Aorta (tissue), 5 donors: Measurements from ENCODE around the gene KIF3A. TPM values are rescaled to one million over a fixed set of nuclear protein-coding genes. Genes with fewer than 3 reads are reported as not detected.

Source experiments
- ATAC-seq: fragments of 200-7000 bp; cut with Tn5 transposase; one replicate; pipeline ENCODE4 v1.9.1; 2022; ENCODE audit warnings: moderate library complexity; ENCODE audit not compliant: low FRiP score
- DNase-seq, 2 donors: peaks; one replicate each; pipeline ENCODE4 v3.0.0-alpha.2; 2020
- H3K27ac ChIP-seq, 2 donors: one replicate each; pipeline ENCODE4 v1.5.1; 2013; ENCODE audit warnings: low read length in 2 of 2, mild to moderate bottlenecking in 2 of 2, moderate library complexity in 2 of 2, control low read depth in 1 of 2, inconsistent platforms in 1 of 2, low read depth in 1 of 2
- H3K27me3 ChIP-seq, 2 donors: one replicate each; pipeline ENCODE4 v1.6.1; 2013; ENCODE audit warnings: control low read depth in 1 of 2, low read length in 1 of 2, mild to moderate bottlenecking in 1 of 2, moderate library complexity in 1 of 2; ENCODE audit not compliant: insufficient read depth in 2 of 2, control insufficient read depth in 1 of 2
- H3K36me3 ChIP-seq, 2 donors: one replicate each; pipeline ENCODE4 v1.6.1; 2013; ENCODE audit warnings: control low read depth in 1 of 2, low read length in 1 of 2, mild to moderate bottlenecking in 1 of 2; ENCODE audit not compliant: insufficient read depth in 2 of 2, control insufficient read depth in 1 of 2
- H3K4me1 ChIP-seq, 2 donors: one replicate each; pipeline ENCODE4 v1.6.1; 2013; ENCODE audit warnings: low read length in 2 of 2, control low read depth in 1 of 2, mild to moderate bottlenecking in 1 of 2, moderate library complexity in 1 of 2; ENCODE audit not compliant: insufficient read depth in 2 of 2, control insufficient read depth in 1 of 2
- H3K4me3 ChIP-seq, 2 donors: one replicate each; pipeline ENCODE4 v1.5.1; 2013; ENCODE audit warnings: low read length in 2 of 2, control low read depth in 1 of 2, mild to moderate bottlenecking in 1 of 2
- H3K9me3 ChIP-seq: one replicate; pipeline ENCODE4 v1.6.1; 2013; ENCODE audit warnings: mild to moderate bottlenecking, low read length; ENCODE audit not compliant: control insufficient read depth
- WGBS, 2 donors: extraction: QIAGEN DNeasy Blood & Tissue Kit; methylation state at CpG; one replicate each; pipeline ENCODE4 v1.1.7; 2013; 5-methylcytosine and 5-hydroxymethylcytosine counted together
- intact Hi-C, 2 donors: fragments of 100-400 bp; cut with DNase I; formaldehyde crosslinking; loops; one replicate each; pipeline versions ENCODE4 v1.14.2 to v1.15.0; 2022
- polyA plus RNA-seq, 2 donors: library from polyadenylated mRNA; stranded (reverse); fragments of 200-250 nt; gene quantifications; one replicate each; pipeline ENCODE4 v1.2.3, GENCODE V29; 2013
- total RNA-seq, 2 donors: library from RNA; stranded (reverse); fragmentation: NEBNext Ultra II Directional; extraction: Animal tissue kit (Norgen Biotek cat#: 25700); gene quantifications; one replicate each; pipeline ENCODE4 v1.2.1, GENCODE V29; 2021
- donor health status: healthy with polysubstance abuse.
- donor health status: Bipolar disorder and iron deficiency.
- donor health status: DM: no; HTN: no; CAD: no.
- donor health status: DM: no; HTN: no; CAD: no.
- donor health status: DM: yes; HTN: yes; CAD: no.

The KIF3A gene
- total and polyA plus RNA-seq, 4 donors: 4.5 to 15.1 (median 10.6) TPM

GRCh38 chr5:132648355-132648754 is 89.0 kb downstream of the KIF3A start:
- H3K4me1 ChIP-seq: no peaks in the 10 kb centered on the region
- intact Hi-C loops: no loop called here
- H3K9me3 ChIP-seq: peaks cover 3% of the 10 kb centered on the region
- H3K27ac ChIP-seq: no peak overlapping the region
- DNase-seq (no peak), ATAC-seq (no peak)
- WGBS, 2 donors: 100% methylated on average over 1 of the region's 1 CpG
- peaks cover 0 to 2% of the 10 kb centered on the region in 2 donors for H3K36me3 ChIP-seq
- no peak overlapping the region for H3K4me3 ChIP-seq
- no peaks in the 10 kb centered on the region for H3K27me3 ChIP-seq

GRCh38 chr5:132647473-132647872 is 89.9 kb downstream of the KIF3A start:
- Histone ChIP-seq H3K4me1 (no peaks in the 10 kb centered on the region), H3K27me3 (no peaks in the 10 kb centered on the region), H3K4me3 (no peak overlapping the region), H3K27ac (no peak overlapping the region), H3K9me3 (peaks cover 3% of the 10 kb centered on the region), H3K36me3 (peaks cover under 1 to 7% of the 10 kb centered on the region in 2 donors)
- 97 to 98% methylated on average over 2 of the region's 2 CpGs for WGBS, 2 donors
- ATAC-seq: no peak
- no peak for DNase-seq
- intact Hi-C loops: no loop called here

GRCh38 chr5:132646583-132647266 is 90.6 kb downstream of the KIF3A start:
- no peak overlapping the region for H3K27ac ChIP-seq
- DNase-seq (no peak), ATAC-seq (no peak)
- H3K4me3 ChIP-seq: no peak overlapping the region
- no peaks in the 10 kb centered on the region for H3K4me1 ChIP-seq
- peaks cover 3 to 9% of the 10 kb centered on the region in 2 donors for H3K36me3 ChIP-seq
- peaks cover 3% of the 10 kb centered on the region for H3K9me3 ChIP-seq
- no peaks in the 10 kb centered on the region for H3K27me3 ChIP-seq
- WGBS, 2 donors: 95 to 96% methylated on average over 11 of the region's 11 CpGs
- intact Hi-C loops: no loop called here

- no peaks in the 10 kb centered on the region for H3K4me1 ChIP-seq
- no peak overlapping the region for H3K27ac ChIP-seq
- no peak overlapping the region for H3K4me3 ChIP-seq
- intact Hi-C loops: no loop called here
- H3K27me3 ChIP-seq: no peaks in the 10 kb centered on the region
- peaks cover 3% of the 10 kb centered on the region for H3K9me3 ChIP-seq
- ATAC-seq (no peak), DNase-seq (no peak)
- peaks cover 6 to 11% of the 10 kb centered on the region in 2 donors for H3K36me3 ChIP-seq
Observed at GRCh38 chr5:132644177-132644576, 93.2 kb downstream of the KIF3A start.

Other genes with a start within 250 kb of the KIF3A start
- 10 to 100 TPM; 26.8 to 36.1 TPM for gene IRF1, start 246.8 kb downstream of the KIF3A start, total RNA-seq
- gene IRF1, start 246.8 kb downstream of the KIF3A start, polyA plus RNA-seq: 10 to 100 TPM; 12.9 to 13.1 TPM
- not detected for gene IL5, start 194.0 kb downstream of the KIF3A start, total RNA-seq
- gene IL5, start 194.0 kb downstream of the KIF3A start, polyA plus RNA-seq: not detected
- gene RAD50, start 180.6 kb downstream of the KIF3A start, total RNA-seq: 10 to 100 TPM; 29.9 to 36.3 TPM
- gene RAD50, start 180.6 kb downstream of the KIF3A start, polyA plus RNA-seq: 1 to 10 TPM; 6.1 to 9.7 TPM
- not detected for gene IL13, start 79.4 kb downstream of the KIF3A start, total RNA-seq
- gene IL13, start 79.4 kb downstream of the KIF3A start, polyA plus RNA-seq: under 1 TPM in 1 of 2 donors, not detected in 1; 0.15 TPM
- not detected for gene IL4, start 63.6 kb downstream of the KIF3A start, total RNA-seq
- gene IL4, start 63.6 kb downstream of the KIF3A start, polyA plus RNA-seq: not detected
- not detected for gene CCNI2, start 9.9 kb upstream of the KIF3A start, total RNA-seq
- gene CCNI2, start 9.9 kb upstream of the KIF3A start, polyA plus RNA-seq: under 1 TPM in 1 of 2 donors, not detected in 1; 0.38 TPM
- 100 to 1,000 TPM in 1 of 2 donors, 10 to 100 TPM in 1; 56.7 to 103 TPM for gene SEPTIN8, start 39.7 kb upstream of the KIF3A start, total RNA-seq
- 10 to 100 TPM; 48.6 to 58.2 TPM for gene SEPTIN8, start 39.7 kb upstream of the KIF3A start, polyA plus RNA-seq
- gene SOWAHA, start 75.8 kb upstream of the KIF3A start, total RNA-seq: under 1 TPM in 1 of 2 donors, not detected in 1; 0.18 TPM
- 1 to 10 TPM in 1 of 2 donors, under 1 TPM in 1; 0.41 to 9.5 TPM for gene SOWAHA, start 75.8 kb upstream of the KIF3A start, polyA plus RNA-seq
- gene SHROOM1, start 93.1 kb upstream of the KIF3A start, total RNA-seq: 10 to 100 TPM in 1 of 2 donors, 1 to 10 TPM in 1; 6.1 to 15.0 TPM
- 10 to 100 TPM in 1 of 2 donors, 1 to 10 TPM in 1; 1.4 to 11.7 TPM for gene SHROOM1, start 93.1 kb upstream of the KIF3A start, polyA plus RNA-seq
- gene GDF9, start 128.9 kb upstream of the KIF3A start, total RNA-seq: under 1 TPM; 0.19 to 0.39 TPM
- under 1 TPM in 1 of 2 donors, not detected in 1; 0.84 TPM for gene GDF9, start 128.9 kb upstream of the KIF3A start, polyA plus RNA-seq
- gene UQCRQ, start 129.1 kb upstream of the KIF3A start, total RNA-seq: 100 to 1,000 TPM; 212 to 249 TPM
- gene UQCRQ, start 129.1 kb upstream of the KIF3A start, polyA plus RNA-seq: 100 to 1,000 TPM; 249 to 397 TPM
- 1 to 10 TPM; 1.3 to 2.1 TPM for gene LEAP2, start 136.1 kb upstream of the KIF3A start, total RNA-seq
- gene LEAP2, start 136.1 kb upstream of the KIF3A start, polyA plus RNA-seq: 1 to 10 TPM in 1 of 2 donors, under 1 TPM in 1; 0.88 to 1.7 TPM
- gene AFF4, start 226.1 kb upstream of the KIF3A start, total RNA-seq: 100 to 1,000 TPM; 100 to 131 TPM
- 10 to 100 TPM in 1 of 2 donors, 1 to 10 TPM in 1; 8.4 to 17.7 TPM for gene AFF4, start 226.1 kb upstream of the KIF3A start, polyA plus RNA-seq